HPDE6-E6E7 (cell line): ENCODE measurements around the gene PCTP.
A peak's percentile ranks its signal among the peaks of the same experiment; 100 is the strongest.

Experiments
- DNase-seq: peaks from one replicate; pipeline ENCODE4 v3.0.0; 2011; ENCODE audit warnings: missing footprints; ENCODE audit errors: extremely low spot score

Gene PCTP

GRCh38 chr17:55727920-55728319 lies 22.9 kb upstream of the PCTP start:
- no peak for DNase-seq

DNA sequence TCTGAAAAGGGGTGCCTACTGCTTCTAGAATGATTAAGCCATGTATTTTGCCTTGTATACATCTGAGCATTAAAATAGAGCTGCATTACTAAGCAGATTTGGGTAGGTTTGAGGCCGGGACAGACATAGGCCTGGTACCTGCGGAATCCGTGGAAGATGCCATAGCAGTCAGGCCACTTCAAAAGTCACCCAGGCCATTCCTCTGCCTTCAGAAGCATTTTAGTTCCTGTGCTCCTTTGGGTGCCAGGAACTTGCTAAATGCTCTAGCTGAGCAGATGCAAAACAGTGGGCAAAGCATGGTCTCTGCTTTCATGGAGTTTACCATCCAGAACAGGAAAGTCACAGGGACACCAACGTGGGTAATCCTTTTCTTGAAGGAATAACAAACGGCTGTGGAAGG lies 22.5 kb upstream of the PCTP start:
- DNase-seq: no peak

GRCh38 chr17:55728833-55729232 lies 22.0 kb upstream of the PCTP start:
- no peak for DNase-seq

GRCh38 chr17:55729484-55729883 lies 21.4 kb upstream of the PCTP start:
- no peak for DNase-seq

- no peak for DNase-seq
Observed at GRCh38 chr17:55730380-55730779, 20.5 kb upstream of the PCTP start.

DNA sequence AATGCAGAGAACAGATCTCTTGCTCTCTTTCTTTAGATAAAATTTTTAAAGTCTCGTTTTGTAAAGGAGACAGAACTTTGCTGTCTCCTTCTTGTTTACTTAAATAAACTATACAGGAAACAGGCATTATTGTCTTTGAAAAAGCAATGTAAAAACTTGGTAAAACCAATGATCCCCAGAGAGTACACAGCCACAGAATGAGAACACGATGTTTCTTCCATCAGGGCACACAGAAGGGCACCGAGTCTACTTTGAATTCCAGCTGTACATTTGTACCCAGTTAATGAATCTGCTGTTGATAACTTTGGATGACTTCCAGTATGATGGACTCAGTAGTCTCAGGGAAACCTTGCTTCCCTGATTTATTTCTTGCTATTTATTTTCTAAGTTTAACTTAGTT lies 20.0 kb upstream of the PCTP start:
- DNase-seq: no peak

DNA sequence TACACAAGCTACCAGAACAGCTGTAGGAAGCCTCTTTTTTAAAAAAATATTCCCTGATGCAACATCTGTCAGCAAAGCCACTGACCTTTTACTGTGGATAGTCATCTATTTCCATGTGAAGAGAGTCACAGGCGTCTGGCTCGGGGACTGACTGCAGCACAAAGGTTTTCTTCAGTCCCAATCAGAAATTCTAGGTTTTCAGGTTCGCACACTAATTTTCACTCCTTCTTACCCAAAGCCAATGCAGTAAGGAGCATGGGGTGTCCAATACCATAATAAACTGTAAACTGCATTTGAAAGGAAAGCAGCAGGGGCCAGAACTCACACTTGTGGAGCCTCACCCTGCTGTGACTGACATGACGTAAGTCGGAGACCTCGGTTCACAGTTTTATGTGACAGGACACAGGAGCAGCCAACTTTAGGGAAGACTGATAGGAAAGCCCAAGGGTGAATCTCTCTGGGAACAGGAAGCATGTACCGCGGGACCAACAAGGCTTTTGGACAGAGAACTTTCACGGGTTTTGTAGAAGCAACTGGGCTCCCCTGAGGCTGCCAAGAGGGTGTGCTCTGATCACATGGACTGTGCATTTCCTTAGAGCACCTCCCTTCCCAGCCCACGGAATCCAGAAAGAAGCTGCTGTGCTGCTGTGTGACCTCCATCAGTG lies 19.1 kb upstream of the PCTP start:
- DNase-seq: no peak

DNA sequence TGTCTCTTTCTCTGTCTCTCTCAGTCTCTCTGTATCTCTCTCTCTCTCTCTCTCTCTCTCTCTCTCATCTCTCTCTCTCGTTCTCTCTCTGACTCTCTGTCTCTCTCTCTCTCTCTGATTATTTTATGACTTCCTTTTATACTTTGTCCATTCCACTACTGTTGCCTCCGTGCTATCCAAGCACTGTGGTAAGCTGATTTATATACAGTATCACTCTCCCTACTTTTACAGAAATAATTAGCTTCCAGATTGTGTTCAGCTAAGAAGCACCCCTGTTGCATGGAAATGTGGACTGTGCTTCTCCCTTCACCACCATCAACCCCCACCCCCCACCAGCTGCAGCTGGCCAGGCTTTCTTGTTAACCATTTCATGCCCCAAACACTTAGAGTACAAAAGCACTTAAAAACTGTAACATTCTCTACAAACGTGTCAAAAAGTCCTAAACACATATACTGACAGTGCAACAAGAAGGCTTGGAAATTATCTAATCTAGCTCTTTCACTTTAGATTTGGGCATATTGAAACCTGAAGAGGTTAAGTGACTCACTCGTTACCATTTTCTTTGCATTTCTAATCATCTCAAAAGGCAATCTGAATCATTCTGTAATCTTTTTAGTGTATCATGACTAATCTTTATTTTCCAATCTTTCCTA lies 16.6 kb upstream of the PCTP start:
- DNase-seq: no peak

DNA sequence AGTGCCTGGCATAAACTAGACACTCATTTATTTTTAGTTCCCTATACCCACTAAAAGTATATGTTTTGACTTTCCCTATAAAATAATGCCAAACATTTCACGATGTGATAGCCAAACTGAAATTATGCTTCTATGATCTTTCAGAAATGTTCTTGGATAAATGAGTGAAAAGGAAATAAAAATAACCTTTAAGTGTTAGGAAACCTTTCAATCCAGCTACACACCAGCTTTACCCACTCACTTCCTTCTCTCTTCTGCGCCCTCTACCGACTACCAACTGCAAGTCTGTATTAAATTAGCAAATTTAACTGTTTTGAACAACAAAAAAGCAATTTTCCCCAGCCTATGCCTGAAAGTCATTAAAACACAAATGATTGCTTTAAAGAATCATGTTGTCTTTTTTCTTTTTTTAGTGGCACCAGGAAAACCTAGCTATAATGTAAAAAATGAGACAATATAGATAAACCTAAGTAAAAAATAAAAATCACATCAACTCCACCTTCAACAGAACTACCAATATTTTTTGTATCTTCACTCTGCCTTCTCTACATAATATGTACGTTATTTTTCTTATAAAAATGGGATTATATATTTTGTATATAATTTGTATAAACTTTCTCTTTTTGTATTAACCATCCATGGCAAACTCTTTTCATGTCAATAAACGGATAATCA lies 15.0 kb upstream of the PCTP start:
- DNase-seq: peak; percentile 21

DNA sequence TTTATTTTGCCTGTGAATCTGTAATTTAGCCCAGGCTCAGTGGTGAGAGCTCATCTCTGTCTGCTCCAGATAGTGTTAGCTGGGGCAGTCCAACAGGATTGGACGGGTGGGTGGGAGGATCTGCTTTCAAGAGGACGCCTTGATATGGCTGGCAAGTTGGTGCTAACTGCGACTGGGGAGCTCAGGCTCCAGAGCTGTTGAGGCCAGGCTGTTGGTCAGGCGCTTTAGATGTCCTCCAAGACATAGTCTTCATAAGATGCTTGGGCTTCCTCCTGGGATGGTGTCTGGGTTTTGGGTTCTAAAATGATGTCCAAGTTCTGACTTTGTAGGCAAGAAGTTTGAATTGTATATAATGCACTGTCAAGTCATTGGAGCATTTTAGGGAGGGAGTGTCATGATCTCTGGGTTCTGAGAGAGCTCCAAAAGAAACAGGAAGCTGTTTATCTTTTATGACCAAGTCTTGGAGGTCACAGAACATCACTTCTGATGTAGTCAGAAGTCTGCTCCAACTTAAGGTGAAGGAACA lies 12.8 kb upstream of the PCTP start:
- DNase-seq: no peak

- DNase-seq: no peak
Observed at GRCh38 chr17:55740511-55741355, 10.1 kb upstream of the PCTP start.

DNA sequence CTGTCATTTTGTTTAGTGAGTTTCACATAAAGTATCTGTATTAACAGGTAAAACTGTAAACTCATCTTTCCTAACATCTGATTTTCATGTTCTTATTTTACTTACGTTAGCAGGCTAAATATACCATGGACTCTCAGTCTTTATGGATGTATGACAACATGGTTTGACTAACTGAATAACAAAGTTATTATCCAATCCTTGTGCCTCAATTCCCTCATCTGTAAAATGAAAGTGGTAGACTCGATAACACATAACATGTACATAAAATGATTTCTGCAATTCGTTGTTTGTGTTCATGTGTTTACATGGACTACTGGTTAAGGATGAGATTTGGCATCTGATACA lies 9.5 kb upstream of the PCTP start:
- DNase-seq: no peak

- DNase-seq: no peak
Observed at GRCh38 chr17:55742272-55743102, 8.4 kb upstream of the PCTP start.

DNA sequence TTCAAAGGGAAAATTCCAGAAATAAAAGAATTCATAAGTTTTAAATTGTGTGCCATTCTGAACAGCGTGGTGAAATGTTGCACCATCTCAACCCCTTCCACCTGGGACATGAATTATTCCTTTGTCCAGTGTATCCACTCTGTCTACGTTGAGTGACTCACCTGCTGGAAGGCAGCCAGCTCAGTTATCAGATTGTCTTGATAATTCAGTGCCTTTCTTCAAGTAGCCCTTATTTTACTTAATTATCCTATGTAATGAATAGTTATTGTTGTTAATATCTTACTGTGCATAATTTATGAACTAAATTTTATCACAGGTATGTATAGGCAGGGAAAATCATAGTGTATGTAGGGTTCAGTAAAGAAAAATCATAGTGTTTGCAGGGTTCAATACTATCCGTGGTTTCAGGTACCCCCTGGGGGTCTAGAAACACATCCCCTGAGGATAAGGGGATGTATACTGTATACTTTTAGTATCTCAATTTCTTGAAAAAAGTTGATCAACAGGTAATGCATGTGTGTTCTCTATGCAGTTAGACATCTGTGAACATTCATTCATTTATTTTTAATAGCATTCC lies 7.7 kb upstream of the PCTP start:
- DNase-seq: peak; percentile 44

- no peak for DNase-seq
Observed at GRCh38 chr17:55745258-55745657, 5.6 kb upstream of the PCTP start.

- no peak for DNase-seq
Observed at GRCh38 chr17:55746466-55746865, 4.4 kb upstream of the PCTP start.

DNA sequence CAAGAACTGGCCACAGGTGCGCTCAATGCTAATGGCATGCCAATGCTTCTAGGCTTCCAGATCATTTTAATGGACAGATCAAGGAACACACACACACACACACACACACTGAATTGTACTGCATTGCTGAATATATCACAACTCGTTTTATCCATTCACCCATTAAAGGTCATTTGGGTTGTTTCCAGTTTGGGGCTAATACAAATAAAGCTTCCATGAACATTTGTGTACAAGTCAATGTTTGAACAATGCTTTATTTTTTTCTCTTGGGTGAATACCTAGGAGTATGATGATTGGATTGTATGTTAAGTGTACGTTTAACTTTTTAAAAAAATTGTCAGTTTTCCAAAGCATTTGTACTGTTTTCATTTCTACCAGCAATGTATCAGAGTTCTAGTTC lies 3.6 kb upstream of the PCTP start:
- DNase-seq: no peak

GRCh38 chr17:55748841-55749240 lies 2.0 kb upstream of the PCTP start:
- DNase-seq: no peak

DNA sequence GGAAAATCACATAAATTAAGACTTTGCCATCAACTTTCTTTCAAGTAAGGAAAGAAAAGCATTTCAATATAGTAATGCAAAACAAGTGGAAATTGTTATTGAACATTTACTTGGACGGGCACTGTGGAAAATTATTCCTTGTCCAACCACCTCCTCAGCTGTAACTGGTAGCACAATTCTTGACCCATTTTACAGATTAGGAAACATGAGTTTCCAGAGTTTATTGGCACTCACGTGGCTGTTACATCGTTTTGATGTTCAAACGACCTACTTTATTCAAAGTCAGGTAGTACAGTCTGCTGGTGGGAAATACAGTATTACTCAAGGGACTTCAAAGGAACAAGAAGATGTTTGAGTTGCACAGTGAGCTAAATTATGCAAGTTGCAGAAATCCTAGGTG lies 866 bp upstream of the PCTP start:
- no peak for DNase-seq

DNA sequence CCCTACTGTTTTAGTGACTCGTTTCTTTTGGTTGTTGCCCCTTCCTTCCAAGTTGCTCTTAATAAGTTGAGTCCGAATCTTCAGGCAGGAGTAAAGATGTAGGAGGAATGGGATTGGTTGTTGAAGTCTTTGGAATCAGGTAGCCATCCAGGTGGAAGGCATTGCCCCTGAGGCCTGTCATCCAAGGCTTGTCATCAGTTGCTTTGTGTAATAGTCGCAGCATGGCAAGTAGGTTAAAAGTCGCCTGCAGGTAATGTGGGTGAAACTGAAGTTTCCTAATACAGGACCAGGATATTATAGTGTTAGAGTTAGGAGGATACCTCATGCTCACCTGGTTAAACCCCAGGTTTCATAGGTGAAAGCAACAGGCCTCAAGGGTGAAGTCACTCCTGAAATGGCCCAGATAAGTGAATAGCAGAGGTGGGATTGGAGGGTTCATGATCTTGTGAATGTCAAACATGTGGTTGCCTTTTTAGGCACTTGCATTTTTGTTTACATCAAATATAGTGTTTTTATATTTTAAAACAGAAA lies 934 bp downstream of the PCTP start:
- no peak for DNase-seq

GRCh38 chr17:55756689-55757088 lies 5.8 kb downstream of the PCTP start:
- DNase-seq: no peak
